GM10847 (cell line): ENCODE results near the gene OBSCN.

ENCODE experiments used
- POLR2A ChIP-seq: IDR thresholded peaks from 2 replicates; pipeline ENCODE4 v1.6.1; 2011; ENCODE audit not compliant: insufficient read length; ENCODE audit errors: extremely low read depth

Gene OBSCN

DNA sequence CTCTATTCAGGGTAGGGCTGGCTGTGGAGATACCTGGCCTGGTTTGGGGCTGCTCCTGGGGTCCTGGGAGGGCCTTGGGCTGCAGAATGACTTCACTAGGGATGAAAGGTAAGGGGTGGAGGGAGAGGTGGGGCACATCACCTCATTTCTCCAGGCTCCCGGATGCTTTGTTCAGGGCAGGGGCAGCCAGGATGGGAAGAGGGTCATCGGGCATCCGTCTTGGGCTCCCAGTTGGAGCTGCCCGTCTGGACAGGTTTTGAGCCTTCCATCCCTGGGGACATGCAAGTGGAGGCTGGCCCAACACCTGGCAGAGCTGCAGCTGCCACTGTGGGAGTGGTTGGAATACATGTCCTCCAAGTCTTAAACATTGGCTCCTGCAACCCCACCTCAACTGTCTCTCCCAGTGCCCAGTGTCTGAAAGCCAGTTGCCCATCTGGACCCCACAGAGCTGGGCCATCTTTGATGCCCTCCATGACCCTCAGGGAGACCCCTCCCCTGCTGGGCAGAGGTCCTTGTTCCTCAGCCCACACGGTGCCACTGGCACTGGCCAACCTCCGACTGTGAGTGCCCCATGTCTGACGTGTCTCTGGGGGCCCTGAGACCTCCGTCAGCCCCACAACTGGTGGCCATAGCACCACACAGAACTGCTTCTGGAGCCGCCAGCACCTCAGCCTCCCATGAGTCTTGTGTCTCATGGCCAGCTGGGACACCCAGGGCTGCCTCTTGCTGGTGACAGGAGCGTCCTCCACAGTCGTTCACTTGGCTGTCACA lies 145.9 kb downstream of the OBSCN start:
- TF ChIP-seq POLR2A = no peak

DNA sequence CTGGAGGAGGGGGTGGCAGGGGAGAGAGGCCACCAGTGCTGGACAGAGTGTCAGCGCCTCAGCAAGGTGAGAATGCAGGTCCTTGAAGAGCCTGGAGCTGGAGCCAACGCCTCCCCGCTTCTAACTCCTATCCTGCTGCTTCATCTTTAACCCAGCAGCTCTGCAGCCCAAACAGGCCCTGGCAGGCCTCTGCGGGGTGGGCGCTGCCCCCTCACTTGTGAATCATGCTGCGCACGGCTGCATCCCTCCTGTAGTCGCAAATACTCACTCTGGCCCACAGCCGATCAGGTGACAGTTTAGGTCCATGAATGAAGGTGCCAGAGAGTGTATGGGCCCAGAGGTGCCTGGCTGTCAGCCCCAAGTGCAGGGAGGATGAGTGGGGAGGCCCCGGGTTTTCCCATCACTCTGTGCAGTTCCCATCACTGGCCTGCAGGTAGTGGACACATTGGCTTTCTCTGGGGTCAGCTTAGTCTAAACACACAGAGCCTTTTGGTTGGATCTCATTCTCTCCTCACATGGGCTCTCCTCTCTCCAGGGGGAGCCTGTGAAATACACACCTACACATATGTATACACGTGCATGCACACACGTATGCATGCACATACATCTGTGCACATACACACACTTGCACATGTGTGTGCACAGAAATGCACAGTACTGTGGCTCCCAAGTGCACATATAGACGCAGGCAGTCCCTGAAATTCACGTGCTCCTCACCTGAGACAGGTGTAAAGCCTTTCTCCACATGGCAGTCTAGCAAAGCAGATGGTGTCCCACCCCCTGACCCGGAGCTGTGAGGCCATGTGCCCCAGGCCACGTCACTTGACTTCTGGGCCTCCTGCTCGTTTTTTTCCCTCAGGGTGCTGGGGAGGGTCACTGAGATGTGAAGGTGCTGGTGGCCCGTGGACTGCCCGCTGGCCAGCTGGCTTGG lies 146.8 kb downstream of the OBSCN start:
- no peak for TF ChIP-seq POLR2A

DNA sequence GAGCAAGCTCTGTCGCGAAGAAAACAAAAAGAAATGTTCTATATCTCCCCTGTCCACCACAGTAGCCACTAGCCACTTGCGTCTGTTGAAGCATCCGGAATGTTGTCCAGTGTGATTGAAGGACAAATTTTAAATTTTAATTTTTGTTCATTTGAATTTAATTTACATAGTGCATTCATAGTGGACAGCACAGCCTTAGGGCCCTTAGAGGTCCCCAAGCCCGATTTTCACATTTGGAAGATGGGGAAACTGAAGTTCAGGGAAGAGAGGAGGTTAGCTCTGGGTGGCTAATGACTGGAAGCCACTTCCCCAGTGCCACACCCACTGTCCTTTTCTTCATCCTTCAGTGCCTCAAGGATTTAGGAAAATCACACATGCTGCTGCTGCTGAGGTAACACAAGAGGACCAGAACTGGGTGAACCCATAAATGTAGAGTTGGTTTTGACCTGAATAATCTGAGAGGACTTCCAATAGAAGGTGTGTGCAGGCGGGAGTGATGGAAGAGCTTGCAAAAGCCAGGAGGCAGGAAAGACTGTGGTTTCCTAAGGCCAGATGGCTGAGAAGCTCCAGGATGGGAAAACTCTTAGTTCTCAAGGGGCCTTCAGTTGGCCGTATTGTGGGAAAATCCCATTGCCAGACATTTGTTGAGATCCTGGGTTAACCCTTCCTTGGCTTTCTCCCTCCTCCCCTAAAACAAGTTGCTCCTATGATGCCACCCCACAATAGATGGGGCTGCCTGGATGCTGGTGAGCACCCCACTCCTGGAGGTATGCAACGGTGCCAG lies 149.2 kb downstream of the OBSCN start:
- no peak for TF ChIP-seq POLR2A

DNA sequence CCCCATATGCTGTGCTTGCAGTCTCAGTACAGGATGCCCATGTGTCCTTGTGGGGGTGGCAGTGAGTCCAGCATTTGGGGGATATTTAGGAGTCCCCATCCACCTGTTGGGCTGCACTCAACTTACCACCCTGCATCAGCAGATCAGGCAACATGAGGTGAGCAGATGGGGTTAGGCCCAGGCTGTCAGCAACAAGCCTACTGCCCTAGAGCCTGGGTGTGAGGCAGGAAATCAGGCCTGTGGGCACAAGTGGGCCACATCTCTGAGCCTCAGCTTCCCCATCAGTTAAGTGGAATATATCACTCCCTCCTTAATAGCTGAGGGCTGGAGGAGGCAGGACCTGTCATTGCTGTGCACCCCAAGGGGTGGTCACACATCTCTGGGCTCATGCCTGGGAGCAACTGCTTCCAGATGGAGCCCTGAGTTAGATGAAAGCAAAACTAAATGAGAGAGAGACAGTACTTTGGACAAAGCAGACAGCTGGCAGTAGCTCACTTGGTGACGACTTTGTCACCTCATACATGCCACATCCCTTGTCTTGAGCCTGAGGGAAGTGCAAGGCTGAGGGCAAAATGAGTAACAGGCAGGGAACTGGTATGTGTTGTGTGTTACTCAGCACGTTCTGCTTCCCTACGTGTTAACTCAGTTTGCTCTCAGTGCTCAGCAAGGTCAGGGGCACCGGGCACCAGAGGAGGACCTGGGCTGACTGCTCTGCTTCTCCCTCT lies 150.4 kb downstream of the OBSCN start:
- no peak for TF ChIP-seq POLR2A

DNA sequence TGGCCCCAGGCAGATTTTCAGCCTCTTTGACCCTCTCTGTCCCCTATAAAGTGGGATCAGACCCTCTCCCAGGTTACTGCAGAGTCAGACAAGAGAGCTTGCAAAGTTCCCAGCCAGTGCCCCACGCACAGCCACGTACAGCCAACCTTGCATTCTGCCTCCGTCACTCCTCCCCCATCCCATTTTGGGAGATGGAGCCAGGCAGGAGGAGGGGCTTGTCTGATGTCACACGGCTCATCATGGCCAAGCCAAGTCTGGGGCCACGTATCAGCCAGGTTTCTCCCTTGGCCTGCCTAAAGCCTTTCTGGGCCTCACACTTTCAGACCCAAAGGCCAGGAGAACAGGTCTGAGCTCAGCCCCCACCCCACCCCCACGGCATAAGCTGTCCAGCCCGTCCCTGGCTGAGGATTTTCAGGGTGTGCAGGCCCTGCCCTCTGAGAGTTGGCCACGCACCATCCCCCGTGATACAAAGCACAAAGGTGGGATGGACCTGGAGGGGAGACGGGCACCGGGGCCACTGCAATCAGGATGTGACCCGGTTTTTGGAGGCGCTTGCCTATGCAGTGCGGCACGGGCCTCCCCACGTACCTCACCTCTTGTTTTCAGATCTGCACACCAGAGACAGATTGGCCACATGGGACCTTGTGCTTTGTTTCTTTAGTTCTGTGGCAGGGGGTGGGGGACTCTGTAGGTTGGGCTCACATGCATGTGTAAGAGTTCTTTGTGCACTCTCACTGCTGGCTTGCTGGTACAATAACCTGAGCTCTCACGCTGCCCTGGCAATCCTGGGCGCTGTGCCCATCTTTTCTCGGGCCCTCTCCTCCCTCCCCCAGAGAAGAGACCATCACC lies 151.1 kb downstream of the OBSCN start:
- TF ChIP-seq POLR2A = no peak

DNA sequence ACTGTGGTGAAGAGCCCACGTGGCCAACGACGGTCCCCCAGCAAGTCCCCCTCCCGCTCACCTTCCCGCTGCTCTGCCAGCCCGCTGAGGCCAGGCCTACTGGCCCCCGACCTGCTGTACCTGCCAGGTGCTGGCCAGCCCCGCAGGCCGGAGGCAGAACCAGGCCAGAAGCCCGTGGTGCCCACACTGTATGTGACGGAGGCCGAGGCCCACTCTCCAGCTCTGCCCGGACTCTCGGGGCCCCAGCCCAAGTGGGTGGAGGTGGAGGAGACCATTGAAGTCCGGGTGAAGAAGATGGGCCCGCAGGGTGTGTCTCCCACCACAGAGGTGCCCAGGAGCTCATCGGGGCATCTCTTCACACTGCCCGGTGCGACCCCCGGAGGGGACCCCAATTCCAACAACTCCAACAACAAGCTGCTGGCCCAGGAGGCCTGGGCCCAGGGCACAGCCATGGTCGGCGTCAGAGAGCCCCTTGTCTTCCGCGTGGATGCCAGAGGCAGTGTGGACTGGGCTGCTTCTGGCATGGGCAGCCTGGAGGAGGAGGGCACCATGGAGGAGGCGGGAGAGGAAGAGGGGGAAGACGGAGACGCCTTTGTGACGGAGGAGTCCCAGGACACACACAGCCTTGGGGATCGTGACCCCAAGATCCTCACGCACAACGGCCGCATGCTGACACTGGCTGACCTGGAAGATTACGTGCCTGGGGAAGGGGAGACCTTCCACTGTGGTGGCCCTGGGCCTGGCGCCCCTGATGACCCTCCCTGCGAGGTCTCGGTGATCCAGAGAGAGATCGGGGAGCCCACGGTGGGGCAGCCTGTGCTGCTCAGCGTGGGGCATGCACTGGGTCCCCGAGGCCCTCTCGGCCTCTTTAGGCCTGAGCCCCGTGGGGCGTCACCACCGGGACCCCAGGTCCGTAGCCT lies 152.0 kb downstream of the OBSCN start:
- no peak for TF ChIP-seq POLR2A

DNA sequence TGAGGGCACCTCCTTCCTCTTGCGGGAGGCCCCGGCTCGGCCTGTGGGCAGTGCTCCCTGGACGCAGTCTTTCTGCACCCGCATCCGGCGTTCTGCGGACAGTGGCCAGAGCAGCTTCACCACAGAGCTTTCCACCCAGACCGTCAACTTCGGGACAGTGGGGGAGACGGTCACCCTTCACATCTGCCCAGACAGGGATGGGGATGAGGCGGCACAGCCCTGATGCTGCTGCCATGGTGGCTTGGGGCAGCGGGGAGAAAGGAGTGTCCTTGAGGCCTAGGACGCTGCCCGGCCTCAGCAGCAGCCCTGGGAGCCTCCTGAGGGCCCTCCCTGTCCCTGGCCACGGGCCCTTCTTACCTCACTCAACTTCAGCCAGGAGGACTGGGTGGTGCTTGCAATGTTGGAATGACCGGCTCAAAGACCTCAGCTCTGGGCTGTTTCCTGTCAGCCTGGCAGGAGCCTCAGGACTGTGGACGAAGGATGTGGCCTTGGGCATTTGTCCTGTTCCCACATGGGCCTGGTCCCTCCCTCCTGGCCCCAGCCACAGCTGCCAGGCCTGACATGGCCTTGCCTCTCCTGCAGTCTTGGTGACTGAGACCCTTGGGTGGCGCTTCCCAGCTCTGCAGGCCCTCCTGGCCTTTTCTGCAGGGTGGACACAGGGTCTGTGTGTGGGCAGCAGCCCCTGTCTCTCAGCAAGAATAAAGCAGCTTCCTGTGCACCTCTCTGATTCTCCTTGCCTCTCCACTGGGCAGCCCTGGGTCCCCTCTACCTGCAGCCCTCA lies 152.9 kb downstream of the OBSCN start:
- TF ChIP-seq POLR2A = no peak

DNA sequence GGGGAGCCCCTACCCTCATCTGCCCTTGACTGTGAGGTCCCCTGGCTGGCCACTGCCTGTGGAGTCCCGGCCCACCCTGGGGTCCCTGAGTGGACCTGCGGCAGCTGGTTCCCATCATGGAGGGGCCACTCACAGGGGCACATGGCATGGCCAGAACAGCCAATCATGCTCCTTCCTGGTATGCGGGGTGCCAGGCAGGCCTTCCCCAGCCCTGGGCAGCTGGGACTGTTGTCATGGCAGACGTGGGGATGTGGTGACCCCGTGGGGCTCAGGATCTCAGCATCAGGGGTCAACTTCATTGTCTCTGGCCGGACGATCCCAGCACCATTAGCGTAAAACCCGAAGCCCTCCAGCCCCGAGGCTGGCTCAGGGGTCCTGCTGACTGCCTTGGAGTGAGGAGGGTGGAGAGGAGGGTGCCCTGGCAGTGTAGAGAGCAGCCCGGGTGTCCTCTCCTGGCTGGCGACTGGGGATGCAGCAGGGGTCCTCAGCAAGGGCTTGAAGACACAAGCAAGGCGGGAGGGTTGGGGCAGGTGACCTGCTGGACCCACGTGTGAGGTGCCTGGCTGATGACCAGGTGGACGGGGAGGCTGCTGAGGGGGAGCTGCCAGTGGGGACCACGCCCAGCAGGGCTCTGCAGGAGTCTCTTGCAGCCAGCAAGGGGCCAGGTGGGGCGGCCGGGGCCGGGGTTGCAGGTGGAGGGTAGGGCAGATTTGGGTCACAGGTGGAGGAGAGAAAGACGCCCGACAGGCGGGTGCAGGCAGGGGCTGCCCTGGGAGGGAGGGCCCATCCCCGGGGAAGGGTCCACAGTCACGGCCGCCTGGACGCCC lies 153.7 kb downstream of the OBSCN start:
- no peak for TF ChIP-seq POLR2A

DNA sequence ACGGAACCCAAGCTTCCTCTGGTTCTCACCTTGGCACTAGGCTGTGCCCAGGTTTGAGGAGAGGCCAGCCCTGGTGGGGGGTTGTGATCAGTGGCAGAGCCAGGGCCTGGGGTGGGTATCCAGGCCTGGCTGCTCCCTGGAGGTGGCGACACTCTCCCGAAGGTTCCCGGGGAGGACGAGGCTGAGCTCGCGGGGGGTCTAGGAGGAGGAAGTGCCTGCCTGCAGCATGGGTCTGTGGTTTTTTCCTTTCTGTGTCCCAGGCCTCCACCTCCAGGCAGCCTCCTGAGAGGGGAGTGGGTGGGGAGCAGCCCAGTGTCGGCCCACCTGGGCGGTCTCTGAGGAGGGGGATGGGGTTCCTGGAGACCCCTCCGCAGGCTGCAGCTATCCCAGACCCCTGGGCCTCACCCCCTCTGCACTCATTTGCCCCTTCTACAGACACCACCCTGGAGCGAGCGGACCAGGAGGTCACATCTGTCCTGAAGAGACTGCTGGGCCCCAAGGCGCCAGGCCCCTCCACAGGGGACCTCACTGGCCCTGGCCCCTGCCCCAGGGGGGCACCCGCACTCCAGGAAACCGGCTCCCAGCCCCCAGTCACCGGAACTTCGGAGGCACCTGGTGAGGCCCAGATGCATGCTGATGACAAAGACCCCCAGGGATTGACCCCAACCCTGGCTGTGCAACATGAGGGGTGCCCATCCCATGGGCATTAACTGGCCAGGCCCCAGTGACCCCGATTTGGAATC lies 154.5 kb downstream of the OBSCN start:
- TF ChIP-seq POLR2A = no peak

DNA sequence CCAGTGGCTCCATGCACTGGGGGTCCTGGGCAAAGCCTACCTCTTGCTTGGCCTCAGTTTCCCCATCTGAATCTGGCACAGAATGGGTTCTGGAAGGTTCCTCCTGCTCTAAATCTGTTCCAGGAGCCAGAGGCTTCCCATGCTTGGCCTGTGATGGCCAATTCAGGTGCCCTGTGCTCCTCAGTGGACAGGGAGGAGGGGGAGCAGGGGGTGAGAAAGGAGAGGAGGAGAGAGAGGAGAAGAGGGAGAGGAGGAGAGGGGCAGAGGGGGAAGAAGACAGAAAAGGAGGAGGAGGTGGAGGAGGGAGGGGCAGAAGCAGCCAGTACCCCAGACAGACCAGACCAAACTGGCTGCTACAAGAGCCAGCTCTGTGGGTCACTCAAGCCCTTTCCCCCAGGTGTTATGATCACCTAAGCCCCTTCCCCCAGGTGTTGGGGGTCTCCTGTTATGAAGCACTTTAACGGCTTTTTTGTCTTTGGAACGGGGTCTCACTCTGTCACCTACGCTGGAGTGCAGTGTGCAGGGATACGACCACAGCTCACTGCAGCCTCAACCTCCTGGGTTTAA lies 155.1 kb downstream of the OBSCN start:
- TF ChIP-seq POLR2A = no peak

DNA sequence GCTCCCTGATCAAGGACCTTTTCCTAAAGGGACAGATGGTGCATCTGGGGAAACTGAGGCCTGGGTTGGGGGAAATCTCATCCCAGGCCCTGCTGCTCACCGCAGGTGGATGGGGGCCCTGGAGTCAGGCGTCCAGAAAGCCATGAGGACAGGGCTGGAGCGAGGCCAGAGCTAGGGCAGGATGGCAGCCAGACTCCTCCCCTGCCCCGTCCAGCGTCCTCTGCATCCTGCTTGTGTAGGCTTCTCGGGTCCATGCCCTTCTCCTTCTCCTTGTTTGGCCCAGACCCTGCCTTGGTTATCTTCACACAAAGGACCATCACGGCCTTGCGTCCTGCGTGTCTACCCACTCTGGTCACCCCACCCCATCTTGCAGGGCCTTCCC lies 155.8 kb downstream of the OBSCN start:
- TF ChIP-seq POLR2A = no peak
